Mesendoderm (in vitro differentiated cells): ENCODE results near the gene COPB2. TPM values are rescaled to one million over a fixed set of nuclear protein-coding genes. Genes with fewer than 3 reads are reported as not detected.
A peak's percentile ranks its signal among the peaks of the same experiment; 100 is the strongest.

Source experiments
- DNase-seq: peaks from one replicate; pipeline ENCODE4 v3.0.0; 2013
- H2AK5ac ChIP-seq: 2 replicates; pipeline ENCODE4 v1.6.1; 2013; ENCODE audit warnings: low read length, inconsistent platforms
- H2BK120ac ChIP-seq: 2 replicates; pipeline ENCODE4 v1.6.1; 2013; ENCODE audit warnings: low read depth, mild to moderate bottlenecking, low read length, moderate library complexity, mixed read lengths
- H2BK15ac ChIP-seq: replicated peaks from 2 replicates; pipeline ENCODE4 v1.6.1; 2013; ENCODE audit warnings: low read depth, mild to moderate bottlenecking, moderate library complexity
- H2BK5ac ChIP-seq: 2 replicates; pipeline ENCODE4 v1.6.1; 2013; ENCODE audit warnings: low read length, inconsistent platforms
- H3K18ac ChIP-seq: 2 replicates; pipeline ENCODE4 v1.6.1; 2013; ENCODE audit warnings: mild to moderate bottlenecking, low read length, mixed read lengths
- H3K23ac ChIP-seq: one replicate; pipeline ENCODE4 v1.6.1; 2013; ENCODE audit warnings: low read length
- H3K27ac ChIP-seq: 2 replicates; pipeline ENCODE4 v1.5.1; 2013; ENCODE audit warnings: low read depth, mild to moderate bottlenecking, inconsistent platforms, low read length, moderate library complexity
- H3K27me3 ChIP-seq: 2 replicates; pipeline ENCODE4 v1.6.1; 2013; ENCODE audit warnings: low read length, control low read depth, mild to moderate bottlenecking, inconsistent platforms; ENCODE audit not compliant: insufficient read depth, poor library complexity
- H3K36me3 ChIP-seq: 2 replicates; pipeline ENCODE4 v1.6.1; 2013; ENCODE audit warnings: low read length, inconsistent platforms; ENCODE audit not compliant: control insufficient read depth, insufficient read depth
- H3K4ac ChIP-seq: one replicate; pipeline ENCODE4 v1.6.1; 2013; ENCODE audit warnings: low read depth, mild to moderate bottlenecking, low read length, moderate library complexity
- H3K4me1 ChIP-seq: 2 replicates; pipeline ENCODE4 v1.6.1; 2013; ENCODE audit warnings: low read depth, low read length, inconsistent platforms; ENCODE audit not compliant: control insufficient read depth
- H3K4me2 ChIP-seq: 2 replicates; pipeline ENCODE4 v1.6.1; 2013; ENCODE audit warnings: low read length
- H3K4me3 ChIP-seq: 2 replicates; pipeline ENCODE4 v1.5.1; 2013; ENCODE audit warnings: mild to moderate bottlenecking, low read length
- H3K56ac ChIP-seq: one replicate; pipeline ENCODE4 v1.6.1; 2013; ENCODE audit warnings: low read length
- H3K79me1 ChIP-seq: 2 replicates; pipeline ENCODE4 v1.6.1; 2013; ENCODE audit warnings: low read length, inconsistent platforms
- H3K79me2 ChIP-seq: 2 replicates; pipeline ENCODE4 v1.6.1; 2013; ENCODE audit warnings: mild to moderate bottlenecking, low read length; ENCODE audit not compliant: control insufficient read depth, insufficient read depth
- H3K9ac ChIP-seq: 2 replicates; pipeline ENCODE4 v1.6.1; 2013; ENCODE audit warnings: low read length, inconsistent platforms
- H4K5ac ChIP-seq: one replicate; pipeline ENCODE4 v1.6.1; 2013; ENCODE audit warnings: low read length
- H4K8ac ChIP-seq: one replicate; pipeline ENCODE4 v1.6.1; 2013; ENCODE audit warnings: low read depth, mild to moderate bottlenecking, control low read depth, low read length, moderate library complexity
- WGBS: extraction: QIAGEN DNeasy Blood & Tissue Kit; methylation state at CpG from one replicate; pipeline ENCODE4 v1.1.7; 2013; ENCODE audit warnings: low lambda C conversion rate, missing lambda C conversion rate; ENCODE audit not compliant: insufficient coverage; ENCODE audit errors: extremely low coverage; 5-methylcytosine and 5-hydroxymethylcytosine counted together
- polyA plus RNA-seq, 2 experiments: library from polyadenylated mRNA; stranded (reverse); fragments of 200-250 nt; gene quantifications; one replicate each; pipeline ENCODE4 v1.2.3, GENCODE V29; 2013

The COPB2 gene
- polyA plus RNA-seq (2013, experiment 1 of 2), result 70.0 TPM
- 69.3 TPM for polyA plus RNA-seq (2013, experiment 2 of 2)

DNA sequence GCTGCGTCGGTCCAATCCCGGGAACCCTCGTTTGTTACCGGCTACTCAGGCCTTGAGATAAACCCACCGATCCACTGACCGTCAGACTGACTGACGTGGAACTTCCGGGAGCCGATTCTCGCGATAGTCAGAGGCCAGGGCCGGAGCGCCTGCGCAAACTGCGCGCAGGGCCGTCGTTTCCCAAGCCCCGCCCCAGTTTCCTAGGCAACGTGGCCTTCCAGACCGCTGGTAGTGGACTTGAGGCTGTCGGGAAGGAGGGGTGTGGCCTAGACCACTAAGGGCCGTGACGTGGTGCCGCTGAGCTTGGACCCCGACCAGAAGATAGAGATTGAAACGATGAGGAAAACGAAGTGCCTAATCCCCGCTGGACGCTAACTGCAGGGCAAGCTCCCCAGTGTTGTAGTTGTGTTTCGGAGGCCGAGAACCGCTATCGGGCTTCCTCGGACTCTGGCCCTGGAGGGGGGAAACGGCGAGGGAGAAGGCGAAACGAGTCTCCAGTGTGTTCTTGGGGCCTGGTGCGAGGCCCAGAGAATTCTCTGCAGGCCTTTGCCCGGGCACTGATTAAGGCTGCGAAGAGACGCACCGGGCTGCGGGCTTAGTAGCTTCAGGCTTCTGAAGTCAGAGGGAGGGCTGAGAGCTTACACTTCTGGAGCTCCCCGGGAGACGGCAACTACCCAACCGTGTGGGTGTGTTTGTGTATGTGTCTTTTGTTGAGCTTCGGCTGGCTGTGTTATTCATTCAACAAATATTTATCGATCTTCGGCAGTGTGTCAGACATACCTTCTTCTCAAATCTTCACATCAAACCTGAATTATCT lies at the start of gene COPB2:
COPB2 (minus strand) TSS at position 96 of the 817 bp plus-strand sequence. CDS start 97 bp downstream, outside the sequence.
- Histone ChIP-seq H3K4me1 (no peaks in the 10 kb centered on the region), H2BK120ac (no peak within 1 kb of the TSS), H4K8ac (no peak within 1 kb of the TSS), H2BK5ac (peak within 1 kb of the TSS; percentile 83), H2AK5ac (no peak within 1 kb of the TSS), H3K27ac (peak within 1 kb of the TSS; percentile 91), H3K36me3 (no peaks in the 10 kb centered on the region), H3K79me1 (no peaks in the 10 kb centered on the region), H3K9ac (peak within 1 kb of the TSS; percentile 98), H2BK15ac (no peak within 1 kb of the TSS), H3K56ac (peak within 1 kb of the TSS; percentile 98), H3K18ac (peak within 1 kb of the TSS; percentile 81), H3K23ac (no peak within 1 kb of the TSS), H3K27me3 (no peaks in the 10 kb centered on the region), H3K79me2 (peaks cover 30% of the 10 kb centered on the region), H4K5ac (no peak within 1 kb of the TSS), H3K4me3 (peak within 1 kb of the TSS; percentile 99), H3K4ac (peak within 1 kb of the TSS; percentile 97), H3K4me2 (peak within 1 kb of the TSS; percentile 86)
- peak; percentile 99 for DNase-seq
- WGBS, result no CpG with 5 or more reads among the region's 52 CpGs

GRCh38 chr3:139434764-139435307 lies 45.4 kb upstream of the COPB2 start:
- H3K27ac ChIP-seq, result no peak overlapping the region
- no peak overlapping the region for H2BK15ac ChIP-seq
- H3K36me3 ChIP-seq, result no peaks in the 10 kb centered on the region
- no peak overlapping the region for H3K4me3 ChIP-seq
- WGBS, result no CpG with 5 or more reads among the region's 6 CpGs
- H3K4me2 ChIP-seq, result no peak overlapping the region
- H3K23ac ChIP-seq, result no peak overlapping the region
- H3K4ac ChIP-seq, result no peak overlapping the region
- no peak overlapping the region for H2BK120ac ChIP-seq
- no peak overlapping the region for H2AK5ac ChIP-seq
- H4K8ac ChIP-seq, result no peak overlapping the region
- no peak overlapping the region for H3K18ac ChIP-seq
- no peaks in the 10 kb centered on the region for H3K27me3 ChIP-seq
- H4K5ac ChIP-seq, result no peak overlapping the region
- no peaks in the 10 kb centered on the region for H3K79me1 ChIP-seq
- H2BK5ac ChIP-seq, result no peak overlapping the region
- peak; percentile 33 for DNase-seq
- H3K4me1 ChIP-seq, result no peaks in the 10 kb centered on the region
- H3K79me2 ChIP-seq, result no peaks in the 10 kb centered on the region
- no peak overlapping the region for H3K9ac ChIP-seq
- H3K56ac ChIP-seq, result no peak overlapping the region

GRCh38 chr3:139434228-139434627 lies 44.8 kb upstream of the COPB2 start:
- Histone ChIP-seq H3K36me3 (no peaks in the 10 kb centered on the region), H3K56ac (no peak overlapping the region), H3K9ac (no peak overlapping the region), H3K79me1 (no peaks in the 10 kb centered on the region), H3K27ac (no peak overlapping the region), H2BK120ac (no peak overlapping the region), H3K79me2 (no peaks in the 10 kb centered on the region), H2BK5ac (no peak overlapping the region), H3K4me2 (no peak overlapping the region), H3K4me1 (no peaks in the 10 kb centered on the region), H3K4ac (no peak overlapping the region), H4K8ac (no peak overlapping the region), H3K4me3 (no peak overlapping the region), H4K5ac (no peak overlapping the region), H2BK15ac (no peak overlapping the region), H2AK5ac (no peak overlapping the region), H3K18ac (no peak overlapping the region), H3K23ac (no peak overlapping the region), H3K27me3 (no peaks in the 10 kb centered on the region)
- DNase-seq, result no peak
- WGBS, result no CpG with 5 or more reads among the region's 1 CpG

DNA sequence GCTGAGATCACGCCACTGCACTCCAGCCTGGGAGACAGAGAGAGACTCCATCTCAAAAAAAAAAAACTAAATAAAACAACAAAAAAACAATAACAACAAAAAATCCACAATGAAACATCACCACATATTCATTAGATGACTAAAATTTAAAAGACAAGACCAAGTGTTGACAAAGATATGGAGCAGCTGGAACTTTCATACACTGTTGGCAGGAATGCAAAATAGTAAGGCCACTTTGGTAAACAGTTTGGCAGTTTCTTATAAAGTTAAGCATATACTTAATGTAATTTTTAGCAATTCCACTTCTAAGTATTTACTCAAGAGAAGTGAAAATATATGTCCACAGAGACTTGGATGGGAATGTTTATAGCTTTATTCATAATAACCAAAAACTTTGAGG lies 43.6 kb upstream of the COPB2 start:
- H3K18ac ChIP-seq, result no peak overlapping the region

DNA sequence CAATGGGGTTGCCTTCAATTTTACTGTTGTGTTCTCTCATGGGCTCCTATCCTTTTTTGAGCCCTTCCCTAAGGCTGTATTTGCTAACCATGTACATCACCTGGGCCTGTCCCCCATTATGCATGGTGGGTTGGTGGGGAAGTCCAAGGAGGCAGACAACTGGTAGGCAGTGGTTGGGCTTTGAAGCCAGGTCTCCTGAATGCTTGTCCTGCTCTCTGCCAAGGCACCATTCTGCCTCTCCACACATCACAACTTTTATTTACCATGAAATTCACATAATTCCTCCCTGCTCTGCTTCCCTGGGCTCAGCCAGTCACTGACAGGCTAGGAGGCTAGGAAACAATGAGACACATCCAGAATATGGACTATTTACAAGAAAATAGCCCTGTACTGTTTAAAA lies 41.0 kb upstream of the COPB2 start:
- Histone ChIP-seq H4K5ac (no peak overlapping the region), H4K8ac (no peak overlapping the region), H3K56ac (no peak overlapping the region), H3K18ac (no peak overlapping the region), H3K4me3 (no peak overlapping the region), H2BK5ac (no peak overlapping the region), H3K4me1 (no peaks in the 10 kb centered on the region), H3K4me2 (no peak overlapping the region), H3K36me3 (no peaks in the 10 kb centered on the region), H2BK120ac (no peak overlapping the region), H3K27ac (no peak overlapping the region), H3K23ac (no peak overlapping the region), H3K27me3 (no peaks in the 10 kb centered on the region), H3K4ac (no peak overlapping the region), H3K79me2 (no peaks in the 10 kb centered on the region), H2BK15ac (no peak overlapping the region), H2AK5ac (no peak overlapping the region), H3K79me1 (no peaks in the 10 kb centered on the region), H3K9ac (no peak overlapping the region)
- DNase-seq, result peak; percentile 22

More for the DNA sequence above, 43.6 kb upstream of the COPB2 start:
- DNase-seq, result no peak
- Histone ChIP-seq H3K4ac (no peak overlapping the region), H3K79me2 (no peaks in the 10 kb centered on the region), H3K79me1 (no peaks in the 10 kb centered on the region), H4K8ac (no peak overlapping the region), H2BK120ac (no peak overlapping the region), H4K5ac (no peak overlapping the region), H3K23ac (no peak overlapping the region), H2AK5ac (no peak overlapping the region), H2BK15ac (no peak overlapping the region), H3K36me3 (no peaks in the 10 kb centered on the region), H3K9ac (no peak overlapping the region), H3K27me3 (no peaks in the 10 kb centered on the region), H2BK5ac (no peak overlapping the region), H3K56ac (no peak overlapping the region), H3K4me3 (no peak overlapping the region), H3K27ac (no peak overlapping the region), H3K4me1 (no peaks in the 10 kb centered on the region), H3K4me2 (no peak overlapping the region)
- WGBS, result no CpG with 5 or more reads among the region's 1 CpG
